ENCODE data around the gene TMEM53.

DNA sequence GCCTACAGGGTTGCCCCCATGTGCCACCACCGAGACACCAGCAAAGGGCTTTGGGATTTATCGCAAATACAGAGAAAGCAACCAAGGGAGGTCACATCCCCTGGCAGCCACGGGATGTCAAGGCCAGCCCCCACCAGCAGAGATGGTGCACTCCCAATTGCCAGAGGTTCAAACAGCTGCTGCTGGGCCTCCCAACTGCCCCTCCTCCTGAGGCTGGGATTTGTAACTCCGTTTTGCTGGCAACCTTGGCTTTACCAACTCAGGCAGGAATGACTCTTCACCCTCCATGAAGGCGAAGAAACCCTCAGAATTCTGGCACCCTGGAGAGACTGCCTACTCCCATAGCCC, 11.6 kb downstream of the TMEM53 start:
- TF ChIP-seq, protein P1, sequence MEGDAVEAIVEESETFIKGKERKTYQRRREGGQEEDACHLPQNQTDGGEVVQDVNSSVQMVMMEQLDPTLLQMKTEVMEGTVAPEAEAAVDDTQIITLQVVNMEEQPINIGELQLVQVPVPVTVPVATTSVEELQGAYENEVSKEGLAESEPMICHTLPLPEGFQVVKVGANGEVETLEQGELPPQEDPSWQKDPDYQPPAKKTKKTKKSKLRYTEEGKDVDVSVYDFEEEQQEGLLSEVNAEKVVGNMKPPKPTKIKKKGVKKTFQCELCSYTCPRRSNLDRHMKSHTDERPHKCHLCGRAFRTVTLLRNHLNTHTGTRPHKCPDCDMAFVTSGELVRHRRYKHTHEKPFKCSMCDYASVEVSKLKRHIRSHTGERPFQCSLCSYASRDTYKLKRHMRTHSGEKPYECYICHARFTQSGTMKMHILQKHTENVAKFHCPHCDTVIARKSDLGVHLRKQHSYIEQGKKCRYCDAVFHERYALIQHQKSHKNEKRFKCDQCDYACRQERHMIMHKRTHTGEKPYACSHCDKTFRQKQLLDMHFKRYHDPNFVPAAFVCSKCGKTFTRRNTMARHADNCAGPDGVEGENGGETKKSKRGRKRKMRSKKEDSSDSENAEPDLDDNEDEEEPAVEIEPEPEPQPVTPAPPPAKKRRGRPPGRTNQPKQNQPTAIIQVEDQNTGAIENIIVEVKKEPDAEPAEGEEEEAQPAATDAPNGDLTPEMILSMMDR (IDR thresholded peaks at IDR 0.05; ENCODE audit: insufficient read depth, low read length, poor library complexity, severe bottlenecking) = no peak
- no peak for TF ChIP-seq EZH2phosphoT487 (conservative IDR thresholded peaks at IDR 0.05; ENCODE audit: low read length)

Measured in SU-DHL-6 (cell line).